ENCODE data around the gene FAM20B.

Gene FAM20B

DNA sequence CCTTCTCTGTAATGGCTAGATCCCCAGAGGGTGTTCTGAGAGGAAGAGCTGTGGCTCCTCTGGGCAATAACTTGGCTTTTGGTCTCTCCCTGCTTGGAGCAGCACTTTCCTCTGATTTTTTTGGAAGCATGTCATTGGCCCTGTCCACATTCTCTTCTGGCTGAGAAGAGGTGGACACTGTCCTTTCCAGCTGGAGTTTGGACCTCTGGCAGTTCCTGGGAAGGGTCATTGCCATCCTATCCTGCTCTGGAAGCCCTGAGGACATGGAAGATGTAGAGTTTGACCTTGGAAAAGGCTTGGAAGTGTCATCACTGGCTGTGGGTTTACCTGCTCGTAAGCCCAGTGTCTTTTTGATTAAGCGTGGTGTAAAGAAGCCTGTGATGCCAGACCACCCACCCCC lies 83.0 kb downstream of the FAM20B start:
- no peak overlapping the region for H3K27ac ChIP-seq (ENCODE audit: low read length)
- H3F3A ChIP-seq (ENCODE audit: insufficient read depth, low read length), result no peaks in the 10 kb centered on the region
- H3K27me3 ChIP-seq (replicated peaks; ENCODE audit: insufficient read depth, low read length), result no peaks in the 10 kb centered on the region
- H3K4me2 ChIP-seq (ENCODE audit: low read depth, low read length), result no peak overlapping the region
- no peak overlapping the region for H3K9ac ChIP-seq (ENCODE audit: low read length)
- no peak overlapping the region for H3K4me3 ChIP-seq (ENCODE audit: low read length)
- TF ChIP-seq EZH2phosphoT487 (IDR thresholded peaks at IDR 0.05; ENCODE audit: low read length) (no peak), EZH2 (optimal IDR thresholded peaks at IDR 0.05; ENCODE audit: low read depth, low read length) (no peak)
- TF ChIP-seq, protein P1, sequence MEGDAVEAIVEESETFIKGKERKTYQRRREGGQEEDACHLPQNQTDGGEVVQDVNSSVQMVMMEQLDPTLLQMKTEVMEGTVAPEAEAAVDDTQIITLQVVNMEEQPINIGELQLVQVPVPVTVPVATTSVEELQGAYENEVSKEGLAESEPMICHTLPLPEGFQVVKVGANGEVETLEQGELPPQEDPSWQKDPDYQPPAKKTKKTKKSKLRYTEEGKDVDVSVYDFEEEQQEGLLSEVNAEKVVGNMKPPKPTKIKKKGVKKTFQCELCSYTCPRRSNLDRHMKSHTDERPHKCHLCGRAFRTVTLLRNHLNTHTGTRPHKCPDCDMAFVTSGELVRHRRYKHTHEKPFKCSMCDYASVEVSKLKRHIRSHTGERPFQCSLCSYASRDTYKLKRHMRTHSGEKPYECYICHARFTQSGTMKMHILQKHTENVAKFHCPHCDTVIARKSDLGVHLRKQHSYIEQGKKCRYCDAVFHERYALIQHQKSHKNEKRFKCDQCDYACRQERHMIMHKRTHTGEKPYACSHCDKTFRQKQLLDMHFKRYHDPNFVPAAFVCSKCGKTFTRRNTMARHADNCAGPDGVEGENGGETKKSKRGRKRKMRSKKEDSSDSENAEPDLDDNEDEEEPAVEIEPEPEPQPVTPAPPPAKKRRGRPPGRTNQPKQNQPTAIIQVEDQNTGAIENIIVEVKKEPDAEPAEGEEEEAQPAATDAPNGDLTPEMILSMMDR (IDR thresholded peaks at IDR 0.05; ENCODE audit: low read length), result no peak
- H3K9me2 ChIP-seq (replicated peaks; ENCODE audit: insufficient read depth, low read length), result no peaks in the 10 kb centered on the region
- no peaks in the 10 kb centered on the region for H3K9me3 ChIP-seq (replicated peaks; ENCODE audit: insufficient read depth, low read length)
- H2AFZ ChIP-seq (ENCODE audit: low read length), result no peak overlapping the region
- DNase-seq, result no peak
- H4K20me1 ChIP-seq (ENCODE audit: insufficient read depth, low read length), result no peaks in the 10 kb centered on the region
- no peaks in the 10 kb centered on the region for H3K4me1 ChIP-seq (ENCODE audit: low read length)
- no peaks in the 10 kb centered on the region for H3K36me3 ChIP-seq (replicated peaks; ENCODE audit: insufficient read depth, low read length)
- H3K79me2 ChIP-seq (ENCODE audit: low read length), result no peaks in the 10 kb centered on the region

DNA sequence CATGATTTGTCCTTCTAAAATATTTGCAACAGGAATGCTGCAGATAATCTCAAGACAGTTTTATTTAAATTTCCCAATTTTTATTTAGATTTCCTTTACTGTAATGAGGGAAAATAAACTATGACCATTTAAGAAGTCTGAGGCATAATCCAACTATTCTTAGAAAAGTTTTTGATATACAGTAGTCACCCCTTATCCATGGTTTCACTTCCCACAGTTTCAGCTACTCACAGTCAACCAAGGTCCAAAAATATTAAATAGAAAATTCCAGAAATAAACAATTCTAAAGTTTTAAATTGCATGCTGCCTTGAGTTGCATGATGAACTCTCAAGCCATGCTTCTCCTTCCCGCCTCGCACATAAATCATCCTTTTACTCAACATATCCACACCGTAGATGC lies 89.5 kb downstream of the FAM20B start:
- Histone ChIP-seq H3K9me3 (replicated peaks; ENCODE audit: insufficient read depth, low read length) (no peaks in the 10 kb centered on the region), H3K36me3 (replicated peaks; ENCODE audit: insufficient read depth, low read length) (0 out of 2 replicates have a peak, but pooled peaks cover 6% of the 10 kb centered on the region), H3K4me1 (ENCODE audit: low read length) (no peaks in the 10 kb centered on the region), H3K4me2 (ENCODE audit: low read depth, low read length) (no peak overlapping the region), H3F3A (ENCODE audit: insufficient read depth, low read length) (no peaks in the 10 kb centered on the region), H3K27ac (ENCODE audit: low read length) (no peak overlapping the region), H3K9ac (ENCODE audit: low read length) (no peak overlapping the region), H2AFZ (ENCODE audit: low read length) (no peak overlapping the region), H3K79me2 (ENCODE audit: low read length) (no peaks in the 10 kb centered on the region), H4K20me1 (ENCODE audit: insufficient read depth, low read length) (no peaks in the 10 kb centered on the region), H3K4me3 (ENCODE audit: low read length) (no peak overlapping the region), H3K27me3 (replicated peaks; ENCODE audit: insufficient read depth, low read length) (no peaks in the 10 kb centered on the region), H3K9me2 (replicated peaks; ENCODE audit: insufficient read depth, low read length) (no peaks in the 10 kb centered on the region)
- no peak for DNase-seq
- TF ChIP-seq EZH2phosphoT487 (IDR thresholded peaks at IDR 0.05; ENCODE audit: low read length) (no peak), EZH2 (optimal IDR thresholded peaks at IDR 0.05; ENCODE audit: low read depth, low read length) (no peak)
- TF ChIP-seq, protein P1 (IDR thresholded peaks at IDR 0.05; ENCODE audit: low read length), result no peak

DNA sequence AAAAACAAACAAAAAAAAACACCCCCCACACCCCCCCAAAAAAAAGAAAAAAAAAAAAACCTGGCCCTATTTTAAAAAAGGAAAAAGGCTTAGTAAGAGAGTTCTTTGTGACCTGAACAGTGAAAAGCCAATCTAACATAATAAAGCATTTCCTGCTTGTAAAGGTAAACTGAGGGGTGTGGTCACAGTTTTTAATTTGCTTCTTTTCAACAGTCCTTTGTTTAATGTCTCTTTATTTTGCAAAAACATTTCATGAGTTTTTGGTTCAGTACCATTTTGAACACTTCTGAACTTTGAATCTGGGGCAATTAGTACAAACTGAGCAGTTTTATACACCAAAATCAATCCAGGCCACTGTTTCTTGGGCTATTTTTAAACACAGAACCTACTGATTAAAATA lies 93.8 kb downstream of the FAM20B start:
- no peak overlapping the region for H3K9ac ChIP-seq (ENCODE audit: low read length)
- TF ChIP-seq EZH2phosphoT487 (IDR thresholded peaks at IDR 0.05; ENCODE audit: low read length) (no peak), EZH2 (optimal IDR thresholded peaks at IDR 0.05; ENCODE audit: low read depth, low read length) (no peak)
- TF ChIP-seq, protein P1 (IDR thresholded peaks at IDR 0.05; ENCODE audit: low read length), result no peak

More for the DNA sequence above, 93.8 kb downstream of the FAM20B start:
- Histone ChIP-seq H3K4me2 (ENCODE audit: low read depth, low read length) (no peak overlapping the region), H3K36me3 (replicated peaks; ENCODE audit: insufficient read depth, low read length) (0 out of 2 replicates have a peak, but pooled peaks cover 10% of the 10 kb centered on the region), H2AFZ (ENCODE audit: low read length) (no peak overlapping the region), H3K27ac (ENCODE audit: low read length) (no peak overlapping the region), H3K4me3 (ENCODE audit: low read length) (no peak overlapping the region), H3K79me2 (ENCODE audit: low read length) (no peaks in the 10 kb centered on the region), H3F3A (ENCODE audit: insufficient read depth, low read length) (no peaks in the 10 kb centered on the region), H3K27me3 (replicated peaks; ENCODE audit: insufficient read depth, low read length) (no peaks in the 10 kb centered on the region), H3K4me1 (ENCODE audit: low read length) (no peaks in the 10 kb centered on the region), H4K20me1 (ENCODE audit: insufficient read depth, low read length) (no peaks in the 10 kb centered on the region), H3K9me2 (replicated peaks; ENCODE audit: insufficient read depth, low read length) (no peaks in the 10 kb centered on the region), H3K9me3 (replicated peaks; ENCODE audit: insufficient read depth, low read length) (no peaks in the 10 kb centered on the region)
- no peak for DNase-seq
